T-helper 1 cell treated with Interleukin-12 subunit alpha and Interleukin-12 subunit beta and Interleukin-4 antibody, amounts not matched to agents 30 μg/mL and 1 μg/mL, for 36 hours (primary cell): ENCODE data around the gene SPIRE2.
A peak's percentile ranks its signal among the peaks of the same experiment; 100 is the strongest.
"Not testable (repeated sequence)": the region's sequence is repeated elsewhere in the genome, so short reads cannot be mapped to it uniquely, and the experiment has no call there.

Source experiments
- H3K27ac Mint-ChIP-seq: one replicate; pipeline ENCODE4 v1.8.0; 2021; ENCODE audit warnings: mild to moderate bottlenecking, mixed read lengths
- H3K27me3 Mint-ChIP-seq: one replicate; pipeline ENCODE4 v1.8.0; 2021; ENCODE audit warnings: low read depth, mixed read lengths
- H3K36me3 Mint-ChIP-seq: one replicate; pipeline ENCODE4 v1.8.0; 2021; ENCODE audit warnings: low read depth, mixed read lengths
- H3K4me1 Mint-ChIP-seq: one replicate; pipeline ENCODE4 v1.8.0; 2021; ENCODE audit warnings: low read depth, mixed read lengths
- H3K4me3 Mint-ChIP-seq: one replicate; pipeline ENCODE4 v1.8.0; 2021; ENCODE audit warnings: mild to moderate bottlenecking, moderate library complexity, mixed read lengths
- H3K9me3 Mint-ChIP-seq: one replicate; pipeline ENCODE4 v1.8.0; 2021; ENCODE audit warnings: mixed read lengths

The SPIRE2 gene, protein sequence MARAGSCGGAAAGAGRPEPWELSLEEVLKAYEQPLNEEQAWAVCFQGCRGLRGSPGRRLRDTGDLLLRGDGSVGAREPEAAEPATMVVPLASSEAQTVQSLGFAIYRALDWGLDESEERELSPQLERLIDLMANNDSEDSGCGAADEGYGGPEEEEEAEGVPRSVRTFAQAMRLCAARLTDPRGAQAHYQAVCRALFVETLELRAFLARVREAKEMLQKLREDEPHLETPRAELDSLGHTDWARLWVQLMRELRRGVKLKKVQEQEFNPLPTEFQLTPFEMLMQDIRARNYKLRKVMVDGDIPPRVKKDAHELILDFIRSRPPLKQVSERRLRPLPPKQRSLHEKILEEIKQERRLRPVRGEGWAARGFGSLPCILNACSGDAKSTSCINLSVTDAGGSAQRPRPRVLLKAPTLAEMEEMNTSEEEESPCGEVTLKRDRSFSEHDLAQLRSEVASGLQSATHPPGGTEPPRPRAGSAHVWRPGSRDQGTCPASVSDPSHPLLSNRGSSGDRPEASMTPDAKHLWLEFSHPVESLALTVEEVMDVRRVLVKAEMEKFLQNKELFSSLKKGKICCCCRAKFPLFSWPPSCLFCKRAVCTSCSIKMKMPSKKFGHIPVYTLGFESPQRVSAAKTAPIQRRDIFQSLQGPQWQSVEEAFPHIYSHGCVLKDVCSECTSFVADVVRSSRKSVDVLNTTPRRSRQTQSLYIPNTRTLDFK

DNA sequence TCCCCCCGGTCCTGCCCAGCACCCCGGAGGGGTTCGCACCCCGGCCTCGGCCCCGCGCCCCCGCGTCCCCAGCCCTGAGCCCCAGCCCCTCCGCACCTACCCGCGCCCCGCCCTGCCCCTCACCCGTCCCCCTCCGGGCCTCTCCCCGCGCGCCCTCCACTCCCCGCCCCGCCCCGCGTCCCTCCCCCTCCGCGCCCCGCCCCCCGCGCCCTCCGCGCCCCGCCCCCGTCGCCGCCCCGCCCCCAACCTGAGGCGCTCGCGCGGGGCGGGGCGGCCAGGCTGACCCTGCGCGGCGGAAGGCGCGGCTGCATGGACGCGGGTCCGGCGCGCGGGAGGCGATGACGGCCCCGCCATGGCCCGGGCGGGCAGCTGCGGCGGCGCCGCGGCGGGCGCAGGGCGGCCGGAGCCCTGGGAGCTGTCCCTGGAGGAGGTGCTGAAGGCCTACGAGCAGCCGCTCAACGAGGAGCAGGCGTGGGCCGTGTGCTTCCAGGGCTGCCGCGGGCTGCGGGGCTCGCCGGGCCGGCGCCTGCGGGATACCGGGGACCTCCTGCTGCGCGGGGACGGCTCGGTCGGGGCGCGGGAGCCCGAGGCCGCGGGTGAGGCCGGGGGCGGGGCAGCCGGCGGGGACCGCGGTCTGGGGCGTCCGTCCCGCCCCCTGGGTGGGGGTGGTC is at the start of gene SPIRE2:
Gene SPIRE2, plus strand, starts transcription at position 277 of the 671 bp plus-strand sequence. Its CDS starts 76 bp downstream, at position 353.
- Mint-ChIP-seq H3K4me1 (peaks cover 1% of the 10 kb centered on the region), H3K27me3 (peaks cover 27% of the 10 kb centered on the region), H3K27ac (no peak within 1 kb of the TSS), H3K4me3 (peak within 1 kb of the TSS; percentile 71), H3K9me3 (no peaks in the 10 kb centered on the region), H3K36me3 (no peaks in the 10 kb centered on the region)

DNA sequence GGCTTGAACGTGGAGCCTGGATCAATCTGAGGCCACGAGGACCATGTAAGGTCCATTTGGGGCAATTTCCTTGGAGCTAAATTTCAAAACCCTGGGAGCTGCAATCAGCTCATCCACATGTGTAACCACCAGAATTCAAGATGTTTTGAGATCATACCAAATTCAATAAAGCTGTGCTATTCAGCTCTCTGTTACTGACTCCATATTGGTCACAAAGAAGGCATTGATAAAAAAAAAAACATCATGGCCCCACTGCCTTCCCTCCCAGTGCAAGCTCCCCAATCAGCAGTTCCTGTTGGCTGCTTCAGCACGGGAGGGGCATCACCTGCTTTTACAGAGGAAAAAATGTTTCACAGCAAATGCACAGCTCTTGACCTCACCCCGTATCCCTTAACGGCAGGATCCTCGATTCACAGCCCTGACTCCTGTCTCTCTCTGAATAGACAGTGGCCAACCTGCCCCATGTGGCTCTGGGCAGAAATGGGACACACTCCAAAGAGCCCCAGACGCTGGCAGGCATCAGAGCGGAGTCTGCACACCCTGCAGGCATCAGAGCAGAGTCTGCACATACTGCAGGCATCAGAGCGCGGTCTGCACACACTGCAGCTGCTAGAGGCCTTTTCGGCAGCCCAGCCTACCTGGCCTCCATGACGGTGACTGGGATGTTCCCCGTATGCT is 48.9 kb upstream of the SPIRE2 start:
- H3K9me3 Mint-ChIP-seq = no peaks in the 10 kb centered on the region
- peaks cover 2% of the 10 kb centered on the region for H3K4me1 Mint-ChIP-seq
- no peaks in the 10 kb centered on the region for H3K27me3 Mint-ChIP-seq
- no peak overlapping the region for H3K27ac Mint-ChIP-seq
- H3K4me3 Mint-ChIP-seq = no peak overlapping the region
- peaks cover 26% of the 10 kb centered on the region for H3K36me3 Mint-ChIP-seq

DNA sequence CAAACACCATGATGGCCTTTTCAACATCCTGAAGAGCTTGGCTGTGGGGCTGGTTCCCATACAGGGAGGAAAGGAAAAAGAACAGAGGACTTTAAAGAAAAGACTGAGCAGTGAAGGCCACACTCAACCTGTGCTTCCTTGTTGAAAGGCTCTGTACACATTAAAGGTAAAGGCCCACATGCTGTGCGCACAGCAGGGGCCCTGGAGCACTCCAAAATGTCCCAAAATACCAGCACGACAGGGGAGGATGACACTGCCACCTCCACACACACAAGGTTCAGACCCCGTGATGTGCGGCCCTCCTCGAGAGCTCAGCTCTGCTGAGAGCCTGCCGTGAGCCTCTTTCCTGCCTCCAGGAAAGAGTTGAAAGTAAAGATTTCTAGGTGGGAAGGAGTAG is 48.4 kb upstream of the SPIRE2 start:
- Mint-ChIP-seq H3K27ac (no peak overlapping the region), H3K4me1 (peaks cover 7% of the 10 kb centered on the region), H3K36me3 (peaks cover 30% of the 10 kb centered on the region), H3K4me3 (no peak overlapping the region), H3K9me3 (no peaks in the 10 kb centered on the region), H3K27me3 (no peaks in the 10 kb centered on the region)

DNA sequence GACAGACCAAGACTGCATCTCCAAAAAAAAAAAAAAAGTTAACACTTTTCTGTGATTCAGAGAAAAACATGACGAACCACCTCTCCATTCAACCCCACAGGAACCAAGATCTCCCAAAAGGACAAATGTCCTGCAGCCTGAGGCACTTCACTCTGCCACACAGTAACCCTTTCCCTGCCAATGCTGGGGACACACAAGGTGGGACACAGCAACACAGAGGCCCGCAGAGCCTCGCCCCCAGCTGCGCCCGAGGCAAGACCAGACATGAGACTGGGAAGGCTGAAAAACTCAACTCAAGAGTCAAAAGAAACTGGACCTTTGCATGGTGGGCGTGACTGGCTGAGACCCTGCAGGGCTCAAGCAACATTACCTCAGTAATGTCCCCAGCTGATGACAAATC is 45.8 kb upstream of the SPIRE2 start:
- Mint-ChIP-seq H3K36me3 (peaks cover 34% of the 10 kb centered on the region), H3K9me3 (no peaks in the 10 kb centered on the region), H3K27ac (no peak overlapping the region), H3K4me3 (no peak overlapping the region), H3K27me3 (no peaks in the 10 kb centered on the region), H3K4me1 (peaks cover 24% of the 10 kb centered on the region)

- not testable (repeated sequence) for H3K27me3 Mint-ChIP-seq, H3K9me3 Mint-ChIP-seq, H3K4me3 Mint-ChIP-seq, H3K27ac Mint-ChIP-seq
- Mint-ChIP-seq H3K4me1 (peaks cover 24% of the 10 kb centered on the region), H3K36me3 (peaks cover 30% of the 10 kb centered on the region)
Observed at GRCh38 chr16:89783952-89784351, 44.3 kb upstream of the SPIRE2 start.

DNA sequence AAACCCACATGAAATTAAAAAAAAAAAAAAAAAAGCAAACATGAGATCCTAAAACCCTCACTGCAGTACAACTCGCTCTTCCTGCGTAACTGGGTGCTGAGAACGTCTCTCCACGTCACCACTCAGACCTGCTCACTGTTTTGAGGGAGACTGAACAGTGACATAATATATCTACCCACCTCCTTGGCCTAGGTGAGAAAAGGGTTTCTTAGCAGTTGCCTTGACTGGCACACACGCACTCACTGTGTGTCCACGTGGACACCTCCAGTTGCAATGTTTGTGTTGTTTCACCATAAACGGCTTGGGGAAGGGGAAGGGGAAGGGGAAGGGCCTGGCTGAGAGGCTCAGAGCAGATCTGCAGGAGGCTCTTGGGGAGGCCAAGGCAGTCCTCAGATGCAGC is 43.9 kb upstream of the SPIRE2 start:
- Mint-ChIP-seq H3K27me3 (no peaks in the 10 kb centered on the region), H3K4me1 (peaks cover 24% of the 10 kb centered on the region), H3K9me3 (no peaks in the 10 kb centered on the region), H3K4me3 (no peak overlapping the region), H3K36me3 (peaks cover 29% of the 10 kb centered on the region), H3K27ac (peak overlapping the region; percentile 21)

- H3K36me3 Mint-ChIP-seq = peaks cover 30% of the 10 kb centered on the region
- H3K4me3 Mint-ChIP-seq = peak overlapping the region; percentile 26
- peaks cover 24% of the 10 kb centered on the region for H3K4me1 Mint-ChIP-seq
- no peaks in the 10 kb centered on the region for H3K9me3 Mint-ChIP-seq
- no peak overlapping the region for H3K27ac Mint-ChIP-seq
- H3K27me3 Mint-ChIP-seq = no peaks in the 10 kb centered on the region
Observed at GRCh38 chr16:89785523-89786155, 42.6 kb upstream of the SPIRE2 start.

- Mint-ChIP-seq H3K4me3 (no peak overlapping the region), H3K27ac (no peak overlapping the region), H3K27me3 (no peaks in the 10 kb centered on the region), H3K4me1 (peaks cover 24% of the 10 kb centered on the region), H3K36me3 (peaks cover 40% of the 10 kb centered on the region), H3K9me3 (no peaks in the 10 kb centered on the region)
Observed at GRCh38 chr16:89786474-89787364, 41.6 kb upstream of the SPIRE2 start.

GRCh38 chr16:89787365-89787805 is 40.9 kb upstream of the SPIRE2 start:
- no peak overlapping the region for H3K27ac Mint-ChIP-seq
- no peaks in the 10 kb centered on the region for H3K9me3 Mint-ChIP-seq
- no peak overlapping the region for H3K4me3 Mint-ChIP-seq
- H3K36me3 Mint-ChIP-seq = peaks cover 43% of the 10 kb centered on the region
- no peaks in the 10 kb centered on the region for H3K27me3 Mint-ChIP-seq
- peaks cover 24% of the 10 kb centered on the region for H3K4me1 Mint-ChIP-seq

DNA sequence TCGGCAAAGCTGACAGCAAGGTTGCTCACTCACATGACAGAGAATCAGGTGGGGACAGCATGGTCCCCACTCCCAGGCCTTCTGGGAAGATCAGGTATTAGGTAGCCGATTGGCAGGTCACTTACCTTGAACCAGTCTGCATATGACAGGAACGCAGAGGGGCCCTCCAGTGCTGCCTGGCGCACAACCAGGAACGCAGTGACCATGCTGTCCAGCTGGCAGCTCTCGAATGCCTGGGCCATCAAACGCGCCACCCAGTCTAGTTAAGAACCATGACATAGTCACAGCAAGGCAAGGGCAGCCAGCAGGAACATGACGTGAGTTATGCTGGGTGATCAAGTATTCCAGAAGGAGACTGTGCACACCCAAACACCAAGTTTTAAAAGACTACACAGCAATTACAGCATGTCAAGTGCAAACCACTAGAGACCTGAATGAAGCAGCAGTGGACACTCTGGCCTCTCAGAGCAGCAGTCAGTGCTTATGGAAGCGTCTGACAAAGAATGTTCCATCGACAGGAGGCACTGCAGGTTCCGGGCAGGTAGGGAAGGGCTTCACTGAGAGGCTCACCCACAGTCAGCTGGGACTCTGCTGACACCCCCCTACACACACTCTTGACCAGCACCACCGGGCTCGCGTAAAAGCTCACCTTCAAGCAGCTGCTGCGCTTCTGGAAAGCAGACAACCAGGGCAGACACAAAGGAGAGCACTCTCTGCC is 36.8 kb upstream of the SPIRE2 start:
- Mint-ChIP-seq H3K36me3 (peaks cover 32% of the 10 kb centered on the region), H3K27ac (no peak overlapping the region), H3K27me3 (no peaks in the 10 kb centered on the region), H3K4me3 (no peak overlapping the region), H3K4me1 (peaks cover 7% of the 10 kb centered on the region), H3K9me3 (no peaks in the 10 kb centered on the region)

- H3K36me3 Mint-ChIP-seq = peaks cover 28% of the 10 kb centered on the region
- H3K27ac Mint-ChIP-seq, H3K27me3 Mint-ChIP-seq, H3K9me3 Mint-ChIP-seq, H3K4me3 Mint-ChIP-seq, H3K4me1 Mint-ChIP-seq: not testable (repeated sequence)
Observed at GRCh38 chr16:89793092-89793491, 35.2 kb upstream of the SPIRE2 start.

GRCh38 chr16:89793955-89794354 is 34.3 kb upstream of the SPIRE2 start:
- Mint-ChIP-seq H3K27me3 (no peaks in the 10 kb centered on the region), H3K4me3 (no peak overlapping the region), H3K9me3 (no peaks in the 10 kb centered on the region), H3K4me1 (peaks cover 5% of the 10 kb centered on the region), H3K36me3 (peaks cover 36% of the 10 kb centered on the region), H3K27ac (no peak overlapping the region)

DNA sequence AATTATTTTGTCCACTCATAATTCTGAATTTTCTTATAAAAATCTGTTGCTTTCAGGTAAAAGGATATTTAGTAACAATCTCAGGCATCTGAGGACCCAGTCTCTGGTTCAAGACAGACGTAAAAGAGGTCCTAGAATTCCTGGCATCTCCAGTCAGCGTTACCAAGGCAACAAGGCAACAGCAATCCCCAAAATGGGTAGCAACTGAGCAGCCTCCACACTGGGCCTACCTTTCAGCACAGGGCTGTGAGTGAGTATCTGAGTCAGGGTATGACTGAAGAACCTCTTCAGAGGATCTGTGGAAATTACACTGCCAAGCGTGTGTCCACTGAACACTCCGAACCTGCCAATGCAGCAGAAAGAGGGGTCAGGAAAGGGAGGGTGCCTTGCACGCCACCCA is 32.6 kb upstream of the SPIRE2 start:
- Mint-ChIP-seq H3K27me3 (no peaks in the 10 kb centered on the region), H3K36me3 (peaks cover 31% of the 10 kb centered on the region), H3K4me3 (no peak overlapping the region), H3K4me1 (peaks cover 5% of the 10 kb centered on the region), H3K27ac (peak overlapping the region; percentile 31), H3K9me3 (no peaks in the 10 kb centered on the region)
